HCT116 (cell line): ENCODE results near the gene IL20RA.

Experiments used
- JUND ChIP-seq: IDR thresholded peaks from 2 replicates; pipeline ENCODE4 v1.6.1; 2012
- SIN3A ChIP-seq: IDR thresholded peaks from 2 replicates; pipeline ENCODE4 v1.6.1; 2012; ENCODE audit warnings: low read depth
- TCF7L2 ChIP-seq: IDR thresholded peaks from 2 replicates; pipeline ENCODE4 v1.7.0; 2011; ENCODE audit warnings: borderline replicate concordance, inconsistent platforms; ENCODE audit not compliant: insufficient read depth, insufficient read length; ENCODE audit errors: extremely low read depth
- TF ChIP-seq, protein P1 (sequence below), 3 experiments: fragments of 200-600 bp in 1 of 3; sonication (generic) in 1 of 3; IDR thresholded peaks in 2 of 3; conservative IDR thresholded peaks in 1 of 3; 2 replicates each; pipeline ENCODE4 v1.5.1; 2012 to 2017; ENCODE audit warnings: low read depth in 2 of 3, low read length in 2 of 3, antibody characterized with exemption in 1 of 3, borderline replicate concordance in 1 of 3, control low read depth in 1 of 3, mild to moderate bottlenecking in 1 of 3, mixed read lengths in 1 of 3, mixed run types in 1 of 3, moderate library complexity in 1 of 3; ENCODE audit not compliant: insufficient read depth in 1 of 3
- TF ChIP-seq, protein P2 (sequence below): IDR thresholded peaks from 2 replicates; pipeline ENCODE4 v1.6.1; 2011; ENCODE audit warnings: mild to moderate bottlenecking, low read length, moderate library complexity; ENCODE audit not compliant: insufficient replicate concordance; ENCODE audit errors: extremely low read depth
- TF ChIP-seq, protein P3 (sequence below): IDR thresholded peaks from 2 replicates; pipeline ENCODE4 v1.6.1; 2012; ENCODE audit warnings: low read depth

DNA sequence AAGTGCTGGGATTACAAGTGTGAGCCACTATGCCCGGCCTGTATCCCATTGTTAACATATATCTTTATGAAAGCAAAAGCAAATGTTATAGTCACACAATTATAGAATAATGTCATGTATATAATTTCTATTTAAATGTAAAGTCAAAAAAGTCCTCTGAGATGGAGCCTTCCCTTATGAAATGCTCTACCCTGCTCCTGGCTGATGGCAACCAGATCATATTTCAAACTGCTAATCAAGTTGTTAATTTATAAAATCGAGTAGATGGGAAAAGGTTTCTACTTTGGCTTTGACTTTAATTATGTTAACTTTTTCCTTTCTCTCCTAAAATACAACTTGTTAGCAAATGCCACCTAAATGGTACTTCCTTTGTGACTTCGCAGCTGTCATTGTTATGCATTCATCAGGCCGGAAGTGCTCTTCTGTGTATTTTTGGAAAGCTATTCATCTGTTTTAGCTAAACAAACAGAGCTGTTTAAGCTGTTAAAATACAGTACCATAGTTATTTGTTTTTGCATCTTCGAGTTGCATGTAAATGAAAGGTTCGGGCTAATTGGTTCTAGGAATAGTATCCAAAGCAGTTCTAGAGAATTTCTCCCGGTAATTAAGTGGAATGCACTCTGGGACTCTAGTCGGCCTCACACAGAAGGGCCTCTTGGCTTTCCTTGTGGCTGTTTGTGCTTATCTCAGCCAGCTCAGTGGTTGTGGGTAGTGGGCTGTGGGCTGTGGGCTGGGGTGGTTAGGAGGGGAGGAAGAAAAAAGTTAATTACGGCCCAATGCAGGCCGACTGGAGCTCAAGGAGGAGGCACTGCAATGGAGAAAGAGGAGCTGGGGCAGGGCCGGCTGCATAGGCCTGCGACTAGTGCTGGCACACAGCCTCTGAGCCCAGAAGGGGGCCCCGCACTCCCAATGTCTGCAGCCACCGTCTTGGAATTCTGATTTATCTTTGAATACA, 87.9 kb downstream of the IL20RA start:
- TF ChIP-seq, protein P1, sequence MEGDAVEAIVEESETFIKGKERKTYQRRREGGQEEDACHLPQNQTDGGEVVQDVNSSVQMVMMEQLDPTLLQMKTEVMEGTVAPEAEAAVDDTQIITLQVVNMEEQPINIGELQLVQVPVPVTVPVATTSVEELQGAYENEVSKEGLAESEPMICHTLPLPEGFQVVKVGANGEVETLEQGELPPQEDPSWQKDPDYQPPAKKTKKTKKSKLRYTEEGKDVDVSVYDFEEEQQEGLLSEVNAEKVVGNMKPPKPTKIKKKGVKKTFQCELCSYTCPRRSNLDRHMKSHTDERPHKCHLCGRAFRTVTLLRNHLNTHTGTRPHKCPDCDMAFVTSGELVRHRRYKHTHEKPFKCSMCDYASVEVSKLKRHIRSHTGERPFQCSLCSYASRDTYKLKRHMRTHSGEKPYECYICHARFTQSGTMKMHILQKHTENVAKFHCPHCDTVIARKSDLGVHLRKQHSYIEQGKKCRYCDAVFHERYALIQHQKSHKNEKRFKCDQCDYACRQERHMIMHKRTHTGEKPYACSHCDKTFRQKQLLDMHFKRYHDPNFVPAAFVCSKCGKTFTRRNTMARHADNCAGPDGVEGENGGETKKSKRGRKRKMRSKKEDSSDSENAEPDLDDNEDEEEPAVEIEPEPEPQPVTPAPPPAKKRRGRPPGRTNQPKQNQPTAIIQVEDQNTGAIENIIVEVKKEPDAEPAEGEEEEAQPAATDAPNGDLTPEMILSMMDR (IDR thresholded peaks at IDR 0.05 in 2 of 3, conservative IDR thresholded peaks at IDR 0.05 in 1 of 3; ENCODE audit: borderline replicate concordance in 1 of 3, insufficient read depth in 1 of 3, low read depth in 2 of 3, low read length in 2 of 3): peak in 2 of 3 experiments; percentile 12 to 26; a peak in 2 of 6 replicates
- no peak for TF ChIP-seq SIN3A
- TF ChIP-seq, protein P2, sequence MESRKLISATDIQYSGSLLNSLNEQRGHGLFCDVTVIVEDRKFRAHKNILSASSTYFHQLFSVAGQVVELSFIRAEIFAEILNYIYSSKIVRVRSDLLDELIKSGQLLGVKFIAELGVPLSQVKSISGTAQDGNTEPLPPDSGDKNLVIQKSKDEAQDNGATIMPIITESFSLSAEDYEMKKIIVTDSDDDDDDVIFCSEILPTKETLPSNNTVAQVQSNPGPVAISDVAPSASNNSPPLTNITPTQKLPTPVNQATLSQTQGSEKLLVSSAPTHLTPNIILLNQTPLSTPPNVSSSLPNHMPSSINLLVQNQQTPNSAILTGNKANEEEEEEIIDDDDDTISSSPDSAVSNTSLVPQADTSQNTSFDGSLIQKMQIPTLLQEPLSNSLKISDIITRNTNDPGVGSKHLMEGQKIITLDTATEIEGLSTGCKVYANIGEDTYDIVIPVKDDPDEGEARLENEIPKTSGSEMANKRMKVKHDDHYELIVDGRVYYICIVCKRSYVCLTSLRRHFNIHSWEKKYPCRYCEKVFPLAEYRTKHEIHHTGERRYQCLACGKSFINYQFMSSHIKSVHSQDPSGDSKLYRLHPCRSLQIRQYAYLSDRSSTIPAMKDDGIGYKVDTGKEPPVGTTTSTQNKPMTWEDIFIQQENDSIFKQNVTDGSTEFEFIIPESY: no peak
- no peak for TF ChIP-seq TCF7L2
- TF ChIP-seq, protein P3, sequence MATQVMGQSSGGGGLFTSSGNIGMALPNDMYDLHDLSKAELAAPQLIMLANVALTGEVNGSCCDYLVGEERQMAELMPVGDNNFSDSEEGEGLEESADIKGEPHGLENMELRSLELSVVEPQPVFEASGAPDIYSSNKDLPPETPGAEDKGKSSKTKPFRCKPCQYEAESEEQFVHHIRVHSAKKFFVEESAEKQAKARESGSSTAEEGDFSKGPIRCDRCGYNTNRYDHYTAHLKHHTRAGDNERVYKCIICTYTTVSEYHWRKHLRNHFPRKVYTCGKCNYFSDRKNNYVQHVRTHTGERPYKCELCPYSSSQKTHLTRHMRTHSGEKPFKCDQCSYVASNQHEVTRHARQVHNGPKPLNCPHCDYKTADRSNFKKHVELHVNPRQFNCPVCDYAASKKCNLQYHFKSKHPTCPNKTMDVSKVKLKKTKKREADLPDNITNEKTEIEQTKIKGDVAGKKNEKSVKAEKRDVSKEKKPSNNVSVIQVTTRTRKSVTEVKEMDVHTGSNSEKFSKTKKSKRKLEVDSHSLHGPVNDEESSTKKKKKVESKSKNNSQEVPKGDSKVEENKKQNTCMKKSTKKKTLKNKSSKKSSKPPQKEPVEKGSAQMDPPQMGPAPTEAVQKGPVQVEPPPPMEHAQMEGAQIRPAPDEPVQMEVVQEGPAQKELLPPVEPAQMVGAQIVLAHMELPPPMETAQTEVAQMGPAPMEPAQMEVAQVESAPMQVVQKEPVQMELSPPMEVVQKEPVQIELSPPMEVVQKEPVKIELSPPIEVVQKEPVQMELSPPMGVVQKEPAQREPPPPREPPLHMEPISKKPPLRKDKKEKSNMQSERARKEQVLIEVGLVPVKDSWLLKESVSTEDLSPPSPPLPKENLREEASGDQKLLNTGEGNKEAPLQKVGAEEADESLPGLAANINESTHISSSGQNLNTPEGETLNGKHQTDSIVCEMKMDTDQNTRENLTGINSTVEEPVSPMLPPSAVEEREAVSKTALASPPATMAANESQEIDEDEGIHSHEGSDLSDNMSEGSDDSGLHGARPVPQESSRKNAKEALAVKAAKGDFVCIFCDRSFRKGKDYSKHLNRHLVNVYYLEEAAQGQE: no peak
- TF ChIP-seq JUND: no peak
